SK-N-SH treated with all-trans-retinoic acid at 6 μM for 48 hours (cell line): ENCODE data around the gene RAC2.

ENCODE experiments used
- ARNTL ChIP-seq: fragments of 450-650 bp; formaldehyde crosslinking; IDR thresholded peaks from 2 replicates; pipeline ENCODE4 v1.5.0; 2020; ENCODE audit warnings: low read depth, mild to moderate bottlenecking, moderate library complexity, borderline replicate concordance
- ZNF70 ChIP-seq: fragments of 450-650 bp; formaldehyde crosslinking; IDR thresholded peaks from 2 replicates; pipeline ENCODE4 v1.5.0; 2020; ENCODE audit warnings: mild to moderate bottlenecking, moderate library complexity
- TF ChIP-seq, protein P1 (sequence below): fragments of 250-450 bp; sonication (Bioruptor Pico); IDR thresholded peaks from 2 replicates; pipeline ENCODE4 v1.8.0; 2021; ENCODE audit warnings: low read depth, mild to moderate bottlenecking, moderate library complexity, borderline replicate concordance
- TF ChIP-seq, protein P2 (sequence below): fragments of 250-450 bp; sonication (Bioruptor Pico); IDR thresholded peaks from 2 replicates; pipeline ENCODE4 v1.5.1; 2021; ENCODE audit warnings: mild to moderate bottlenecking, moderate library complexity
- TF ChIP-seq, protein P3 (sequence below): fragments of 250-450 bp; sonication (Bioruptor Pico); IDR thresholded peaks from 2 replicates; pipeline ENCODE4 v1.5.1; 2020; ENCODE audit warnings: low read depth, mild to moderate bottlenecking, moderate library complexity
- TF ChIP-seq, protein P4 (sequence below): fragments of 250-450 bp; sonication (Bioruptor Pico); IDR thresholded peaks from 2 replicates; pipeline ENCODE4 v1.5.0; 2020; ENCODE audit warnings: mild to moderate bottlenecking, moderate library complexity
- TF ChIP-seq, protein P5 (sequence below): fragments of 250-450 bp; sonication (Bioruptor Pico); IDR thresholded peaks from 2 replicates; pipeline ENCODE4 v1.8.0; 2020; ENCODE audit warnings: mild to moderate bottlenecking, moderate library complexity, borderline replicate concordance

DNA sequence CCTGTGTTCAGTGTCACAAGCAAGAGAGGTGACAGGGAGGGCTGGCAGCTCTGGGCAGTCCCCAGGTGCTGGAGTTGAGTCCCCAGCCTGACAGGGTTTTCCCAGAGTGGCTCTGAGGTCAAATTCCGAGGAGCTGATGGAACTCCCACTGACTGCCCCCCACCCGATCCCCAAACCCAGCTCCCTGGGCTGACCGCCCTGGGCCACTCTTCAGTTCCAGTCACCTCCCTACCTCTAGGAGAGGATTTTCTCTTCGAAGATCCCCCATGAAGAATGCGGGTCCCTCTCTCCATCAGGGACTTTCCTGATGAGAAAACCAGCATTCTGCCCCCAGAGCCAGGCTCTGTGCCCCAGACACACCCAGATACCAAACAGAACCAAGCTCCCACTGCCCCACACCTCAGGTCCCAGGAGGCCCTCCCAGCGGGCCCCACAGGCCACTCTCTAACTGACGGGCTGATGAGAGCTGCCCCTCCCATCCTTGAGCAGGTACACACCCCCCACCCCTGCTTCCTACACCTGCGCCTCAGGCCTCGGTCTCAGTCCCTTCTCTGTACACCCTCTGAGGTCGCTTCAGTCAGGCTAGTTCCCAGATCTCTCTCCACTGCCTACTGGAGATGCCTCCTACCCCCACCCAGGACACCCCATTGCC lies 12.1 kb upstream of the RAC2 start:
- TF ChIP-seq ARNTL (CRISPR knock-in tag) (no peak), ZNF70 (no peak)
- TF ChIP-seq, protein P1, sequence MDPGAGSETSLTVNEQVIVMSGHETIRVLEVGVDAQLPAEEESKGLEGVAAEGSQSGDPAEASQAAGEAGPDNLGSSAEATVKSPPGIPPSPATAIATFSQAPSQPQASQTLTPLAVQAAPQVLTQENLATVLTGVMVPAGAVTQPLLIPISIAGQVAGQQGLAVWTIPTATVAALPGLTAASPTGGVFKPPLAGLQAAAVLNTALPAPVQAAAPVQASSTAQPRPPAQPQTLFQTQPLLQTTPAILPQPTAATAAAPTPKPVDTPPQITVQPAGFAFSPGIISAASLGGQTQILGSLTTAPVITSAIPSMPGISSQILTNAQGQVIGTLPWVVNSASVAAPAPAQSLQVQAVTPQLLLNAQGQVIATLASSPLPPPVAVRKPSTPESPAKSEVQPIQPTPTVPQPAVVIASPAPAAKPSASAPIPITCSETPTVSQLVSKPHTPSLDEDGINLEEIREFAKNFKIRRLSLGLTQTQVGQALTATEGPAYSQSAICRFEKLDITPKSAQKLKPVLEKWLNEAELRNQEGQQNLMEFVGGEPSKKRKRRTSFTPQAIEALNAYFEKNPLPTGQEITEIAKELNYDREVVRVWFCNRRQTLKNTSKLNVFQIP, result no peak
- TF ChIP-seq, protein P2, sequence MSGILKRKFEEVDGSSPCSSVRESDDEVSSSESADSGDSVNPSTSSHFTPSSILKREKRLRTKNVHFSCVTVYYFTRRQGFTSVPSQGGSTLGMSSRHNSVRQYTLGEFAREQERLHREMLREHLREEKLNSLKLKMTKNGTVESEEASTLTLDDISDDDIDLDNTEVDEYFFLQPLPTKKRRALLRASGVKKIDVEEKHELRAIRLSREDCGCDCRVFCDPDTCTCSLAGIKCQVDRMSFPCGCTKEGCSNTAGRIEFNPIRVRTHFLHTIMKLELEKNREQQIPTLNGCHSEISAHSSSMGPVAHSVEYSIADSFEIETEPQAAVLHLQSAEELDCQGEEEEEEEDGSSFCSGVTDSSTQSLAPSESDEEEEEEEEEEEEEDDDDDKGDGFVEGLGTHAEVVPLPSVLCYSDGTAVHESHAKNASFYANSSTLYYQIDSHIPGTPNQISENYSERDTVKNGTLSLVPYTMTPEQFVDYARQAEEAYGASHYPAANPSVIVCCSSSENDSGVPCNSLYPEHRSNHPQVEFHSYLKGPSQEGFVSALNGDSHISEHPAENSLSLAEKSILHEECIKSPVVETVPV (CRISPR knock-in tag), result no peak
- TF ChIP-seq, protein P3, sequence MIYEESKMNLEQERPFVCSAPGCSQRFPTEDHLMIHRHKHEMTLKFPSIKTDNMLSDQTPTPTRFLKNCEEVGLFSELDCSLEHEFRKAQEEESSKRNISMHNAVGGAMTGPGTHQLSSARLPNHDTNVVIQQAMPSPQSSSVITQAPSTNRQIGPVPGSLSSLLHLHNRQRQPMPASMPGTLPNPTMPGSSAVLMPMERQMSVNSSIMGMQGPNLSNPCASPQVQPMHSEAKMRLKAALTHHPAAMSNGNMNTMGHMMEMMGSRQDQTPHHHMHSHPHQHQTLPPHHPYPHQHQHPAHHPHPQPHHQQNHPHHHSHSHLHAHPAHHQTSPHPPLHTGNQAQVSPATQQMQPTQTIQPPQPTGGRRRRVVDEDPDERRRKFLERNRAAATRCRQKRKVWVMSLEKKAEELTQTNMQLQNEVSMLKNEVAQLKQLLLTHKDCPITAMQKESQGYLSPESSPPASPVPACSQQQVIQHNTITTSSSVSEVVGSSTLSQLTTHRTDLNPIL (CRISPR knock-in tag), result no peak
- TF ChIP-seq, protein P4, sequence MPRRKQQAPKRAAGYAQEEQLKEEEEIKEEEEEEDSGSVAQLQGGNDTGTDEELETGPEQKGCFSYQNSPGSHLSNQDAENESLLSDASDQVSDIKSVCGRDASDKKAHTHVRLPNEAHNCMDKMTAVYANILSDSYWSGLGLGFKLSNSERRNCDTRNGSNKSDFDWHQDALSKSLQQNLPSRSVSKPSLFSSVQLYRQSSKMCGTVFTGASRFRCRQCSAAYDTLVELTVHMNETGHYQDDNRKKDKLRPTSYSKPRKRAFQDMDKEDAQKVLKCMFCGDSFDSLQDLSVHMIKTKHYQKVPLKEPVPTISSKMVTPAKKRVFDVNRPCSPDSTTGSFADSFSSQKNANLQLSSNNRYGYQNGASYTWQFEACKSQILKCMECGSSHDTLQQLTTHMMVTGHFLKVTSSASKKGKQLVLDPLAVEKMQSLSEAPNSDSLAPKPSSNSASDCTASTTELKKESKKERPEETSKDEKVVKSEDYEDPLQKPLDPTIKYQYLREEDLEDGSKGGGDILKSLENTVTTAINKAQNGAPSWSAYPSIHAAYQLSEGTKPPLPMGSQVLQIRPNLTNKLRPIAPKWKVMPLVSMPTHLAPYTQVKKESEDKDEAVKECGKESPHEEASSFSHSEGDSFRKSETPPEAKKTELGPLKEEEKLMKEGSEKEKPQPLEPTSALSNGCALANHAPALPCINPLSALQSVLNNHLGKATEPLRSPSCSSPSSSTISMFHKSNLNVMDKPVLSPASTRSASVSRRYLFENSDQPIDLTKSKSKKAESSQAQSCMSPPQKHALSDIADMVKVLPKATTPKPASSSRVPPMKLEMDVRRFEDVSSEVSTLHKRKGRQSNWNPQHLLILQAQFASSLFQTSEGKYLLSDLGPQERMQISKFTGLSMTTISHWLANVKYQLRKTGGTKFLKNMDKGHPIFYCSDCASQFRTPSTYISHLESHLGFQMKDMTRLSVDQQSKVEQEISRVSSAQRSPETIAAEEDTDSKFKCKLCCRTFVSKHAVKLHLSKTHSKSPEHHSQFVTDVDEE (CRISPR knock-in tag), result no peak
- TF ChIP-seq, protein P5, sequence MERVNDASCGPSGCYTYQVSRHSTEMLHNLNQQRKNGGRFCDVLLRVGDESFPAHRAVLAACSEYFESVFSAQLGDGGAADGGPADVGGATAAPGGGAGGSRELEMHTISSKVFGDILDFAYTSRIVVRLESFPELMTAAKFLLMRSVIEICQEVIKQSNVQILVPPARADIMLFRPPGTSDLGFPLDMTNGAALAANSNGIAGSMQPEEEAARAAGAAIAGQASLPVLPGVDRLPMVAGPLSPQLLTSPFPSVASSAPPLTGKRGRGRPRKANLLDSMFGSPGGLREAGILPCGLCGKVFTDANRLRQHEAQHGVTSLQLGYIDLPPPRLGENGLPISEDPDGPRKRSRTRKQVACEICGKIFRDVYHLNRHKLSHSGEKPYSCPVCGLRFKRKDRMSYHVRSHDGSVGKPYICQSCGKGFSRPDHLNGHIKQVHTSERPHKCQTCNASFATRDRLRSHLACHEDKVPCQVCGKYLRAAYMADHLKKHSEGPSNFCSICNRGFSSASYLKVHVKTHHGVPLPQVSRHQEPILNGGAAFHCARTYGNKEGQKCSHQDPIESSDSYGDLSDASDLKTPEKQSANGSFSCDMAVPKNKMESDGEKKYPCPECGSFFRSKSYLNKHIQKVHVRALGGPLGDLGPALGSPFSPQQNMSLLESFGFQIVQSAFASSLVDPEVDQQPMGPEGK, result no peak
